ENCODE measurements around the gene NNMT.

NNMT gene

GRCh38 chr11:114350022-114350421 lies 53.8 kb downstream of the NNMT start:
- no peak overlapping the region for H3K4me3 ChIP-seq (ENCODE audit: low read depth, low read length)
- TF ChIP-seq CTCF (IDR thresholded peaks at IDR 0.05; ENCODE audit: control insufficient read depth, extremely low read depth, insufficient read depth): no peak
- no peak for DNase-seq (ENCODE audit: low read depth)

GRCh38 chr11:114353443-114353842 lies 57.2 kb downstream of the NNMT start:
- no peak overlapping the region for H3K4me3 ChIP-seq (ENCODE audit: low read depth, low read length)
- TF ChIP-seq CTCF (IDR thresholded peaks at IDR 0.05; ENCODE audit: control insufficient read depth, extremely low read depth, insufficient read depth): no peak
- DNase-seq (ENCODE audit: low read depth): no peak

- no peak for TF ChIP-seq CTCF (IDR thresholded peaks at IDR 0.05; ENCODE audit: control insufficient read depth, extremely low read depth, insufficient read depth)
- DNase-seq (ENCODE audit: low read depth): no peak
- no peak overlapping the region for H3K4me3 ChIP-seq (ENCODE audit: low read depth, low read length)
Observed at GRCh38 chr11:114354076-114354475, 57.9 kb downstream of the NNMT start.

GRCh38 chr11:114358716-114359115 lies 62.5 kb downstream of the NNMT start:
- no peak for DNase-seq (ENCODE audit: low read depth)
- H3K4me3 ChIP-seq (ENCODE audit: low read depth, low read length): no peak overlapping the region
- TF ChIP-seq CTCF (IDR thresholded peaks at IDR 0.05; ENCODE audit: control insufficient read depth, extremely low read depth, insufficient read depth): no peak

- TF ChIP-seq CTCF (IDR thresholded peaks at IDR 0.05; ENCODE audit: control insufficient read depth, extremely low read depth, insufficient read depth): no peak
- DNase-seq (ENCODE audit: low read depth): no peak
- H3K4me3 ChIP-seq (ENCODE audit: low read depth, low read length): no peak overlapping the region
Observed at GRCh38 chr11:114359342-114359741, 63.1 kb downstream of the NNMT start.

GRCh38 chr11:114362326-114362725 lies 66.1 kb downstream of the NNMT start:
- no peak for DNase-seq (ENCODE audit: low read depth)
- no peak for TF ChIP-seq CTCF (IDR thresholded peaks at IDR 0.05; ENCODE audit: control insufficient read depth, extremely low read depth, insufficient read depth)
- H3K4me3 ChIP-seq (ENCODE audit: low read depth, low read length): no peak overlapping the region

GRCh38 chr11:114362958-114363357 lies 66.8 kb downstream of the NNMT start:
- no peak overlapping the region for H3K4me3 ChIP-seq (ENCODE audit: low read depth, low read length)
- DNase-seq (ENCODE audit: low read depth): no peak
- no peak for TF ChIP-seq CTCF (IDR thresholded peaks at IDR 0.05; ENCODE audit: control insufficient read depth, extremely low read depth, insufficient read depth)

All from LNCaP clone FGC (cell line).